ENCODE results near the gene SPOPL. TPM values are rescaled to one million over a fixed set of nuclear protein-coding genes. Genes with fewer than 3 reads are reported as not detected.
"Not testable (repeated sequence)": the region's sequence is repeated elsewhere in the genome, so short reads cannot be mapped to it uniquely, and the experiment has no call there.

Gene SPOPL
- total and polyA plus RNA-seq, 9 of the 15 experiments (the other 6 are each of a cell fraction or from before 2014, with no cell fraction given): 0.53 to 6.1 (median 4.1) TPM

GRCh38 chr2:138521821-138522220 lies 20.3 kb downstream of the SPOPL start (continued):
- TF ChIP-seq MLLT1 (IDR thresholded peaks at IDR 0.05): no peak
- TF ChIP-seq MTA1 (IDR thresholded peaks at IDR 0.05; ENCODE audit: borderline replicate concordance): no peak
- TF ChIP-seq MEIS2 (IDR thresholded peaks at IDR 0.05; ENCODE audit: partially characterized antibody): no peak

- 88% methylated on average over 3 of the region's 3 CpGs for WGBS (ENCODE audit: insufficient coverage, low coverage, missing lambda C conversion rate)
- POLR2A ChIA-PET: no interaction called here
- no peak overlapping the region for H3K9ac ChIP-seq (ENCODE audit: insufficient read depth in 1 of 2, low read depth in 2 of 2, low read length in 2 of 2)
- no peak overlapping the region for H2AFZ ChIP-seq (ENCODE audit: low read depth, low read length)
- H3K27ac ChIP-seq (ENCODE audit: extremely low read depth, low read depth, low read length): no peak overlapping the region
- H3K4me2 ChIP-seq (ENCODE audit: insufficient read depth, low read length): no peak overlapping the region
- DNase-seq (ENCODE audit: extremely low read depth in 1 of 4, low spot score in 3 of 4): no peak
- H4K20me1 ChIP-seq (replicated peaks; ENCODE audit: control insufficient read depth, insufficient read depth, low read length): no peaks in the 10 kb centered on the region
- TF ChIP-seq NCOA2 (IDR thresholded peaks at IDR 0.05; ENCODE audit: partially characterized antibody in 2 of 2) (no peak), E2F8 (IDR thresholded peaks at IDR 0.05; ENCODE audit: low read depth, partially characterized antibody) (no peak), ASH1L (IDR thresholded peaks at IDR 0.05; ENCODE audit: borderline replicate concordance, low read depth, partially characterized antibody) (no peak), IFI16 (CRISPR knock-in tag; IDR thresholded peaks at IDR 0.05) (no peak), ZBTB1 (CRISPR knock-in tag; IDR thresholded peaks at IDR 0.05; ENCODE audit: borderline replicate concordance, low read depth) (no peak)
- H3K9me3 ChIP-seq (replicated peaks; ENCODE audit: control insufficient read depth, insufficient read depth, low read depth, low read length): peaks cover 2% of the 10 kb centered on the region; the same call in 1 of the 2 replicates
- CTCF ChIA-PET (ENCODE audit: low intra/inter-chr PET ratio): no interaction called here
- H3K27me3 ChIP-seq (ENCODE audit: control insufficient read depth in 2 of 2, insufficient read depth in 2 of 2, low read length in 2 of 2): no peaks in the 10 kb centered on the region
- no peaks in the 10 kb centered on the region; a peak in 2 of 5 replicates for H3K4me1 ChIP-seq (replicated peaks in 1 of 2; ENCODE audit: control insufficient read depth in 2 of 2, insufficient read depth in 2 of 2, low read length in 2 of 2)
- H3K9me1 ChIP-seq (ENCODE audit: control insufficient read depth, insufficient read depth, low read length): no peaks in the 10 kb centered on the region
- H3K79me2 ChIP-seq (ENCODE audit: control insufficient read depth, insufficient read depth, low read length): peaks cover 31% of the 10 kb centered on the region; the same call in 2 of the 3 replicates
- no peak overlapping the region for H3K4me3 ChIP-seq
- in situ Hi-C loops (cut with MboI): no loop called here
- ATAC-seq: no peak
- H3K36me3 ChIP-seq (ENCODE audit: control insufficient read depth, insufficient read depth, low read length): no peaks in the 10 kb centered on the region
- no peak for FAIRE-seq
- intact Hi-C loops (cut with micrococcal nuclease): no loop called here
- no TSS peak for BruUV-seq (replicated peaks)
These were observed 21.0 kb downstream of the SPOPL start for GRCh38 chr2:138522556-138522955.

- intact Hi-C loops (cut with micrococcal nuclease); H3K27ac ChIP-seq (ENCODE audit: extremely low read depth, low read depth, low read length); H3K27me3 ChIP-seq (ENCODE audit: control insufficient read depth in 2 of 2, insufficient read depth in 2 of 2, low read length in 2 of 2); H3K36me3 ChIP-seq (ENCODE audit: control insufficient read depth, insufficient read depth, low read length); H3K9me1 ChIP-seq (ENCODE audit: control insufficient read depth, insufficient read depth, low read length); ATAC-seq; H3K4me3 ChIP-seq; BruUV-seq (replicated peaks); DNase-seq (ENCODE audit: extremely low read depth in 1 of 4, low spot score in 3 of 4); FAIRE-seq; H3K9ac ChIP-seq (ENCODE audit: insufficient read depth in 1 of 2, low read depth in 2 of 2, low read length in 2 of 2); H3K9me3 ChIP-seq (replicated peaks; ENCODE audit: control insufficient read depth, insufficient read depth, low read depth, low read length); H2AFZ ChIP-seq (ENCODE audit: low read depth, low read length); CTCF ChIA-PET (ENCODE audit: low intra/inter-chr PET ratio); in situ Hi-C loops (cut with MboI); H3K4me1 ChIP-seq (replicated peaks in 1 of 2; ENCODE audit: control insufficient read depth in 2 of 2, insufficient read depth in 2 of 2, low read length in 2 of 2); H4K20me1 ChIP-seq (replicated peaks; ENCODE audit: control insufficient read depth, insufficient read depth, low read length); H3K4me2 ChIP-seq (ENCODE audit: insufficient read depth, low read length): not testable (repeated sequence)
- peaks cover 37% of the 10 kb centered on the region for H3K79me2 ChIP-seq (ENCODE audit: control insufficient read depth, insufficient read depth, low read length)
- WGBS (ENCODE audit: insufficient coverage, low coverage, missing lambda C conversion rate): 64% methylated on average over 7 of the region's 7 CpGs
- POLR2A ChIA-PET: interaction anchor here (0.9 kb wide), 1 partner anchor 27 kb away, joined by 3 read pairs; no protein-coding TSS in a partner anchor
These were observed 21.6 kb downstream of the SPOPL start for GRCh38 chr2:138523018-138523672.
